Measurements from ENCODE around the gene MYH14. TPM values are rescaled to one million over a fixed set of nuclear protein-coding genes. Genes with fewer than 3 reads are reported as not detected.

MYH14 gene
- total and polyA plus RNA-seq, 2 of the 13 experiments (the other 11 are each of a cell fraction or from before 2014, with no cell fraction given) = 5.5 to 5.8 TPM

GRCh38 chr19:50330365-50331078, 127.1 kb downstream of the MYH14 start (continued):
- TF ChIP-seq, protein P1, sequence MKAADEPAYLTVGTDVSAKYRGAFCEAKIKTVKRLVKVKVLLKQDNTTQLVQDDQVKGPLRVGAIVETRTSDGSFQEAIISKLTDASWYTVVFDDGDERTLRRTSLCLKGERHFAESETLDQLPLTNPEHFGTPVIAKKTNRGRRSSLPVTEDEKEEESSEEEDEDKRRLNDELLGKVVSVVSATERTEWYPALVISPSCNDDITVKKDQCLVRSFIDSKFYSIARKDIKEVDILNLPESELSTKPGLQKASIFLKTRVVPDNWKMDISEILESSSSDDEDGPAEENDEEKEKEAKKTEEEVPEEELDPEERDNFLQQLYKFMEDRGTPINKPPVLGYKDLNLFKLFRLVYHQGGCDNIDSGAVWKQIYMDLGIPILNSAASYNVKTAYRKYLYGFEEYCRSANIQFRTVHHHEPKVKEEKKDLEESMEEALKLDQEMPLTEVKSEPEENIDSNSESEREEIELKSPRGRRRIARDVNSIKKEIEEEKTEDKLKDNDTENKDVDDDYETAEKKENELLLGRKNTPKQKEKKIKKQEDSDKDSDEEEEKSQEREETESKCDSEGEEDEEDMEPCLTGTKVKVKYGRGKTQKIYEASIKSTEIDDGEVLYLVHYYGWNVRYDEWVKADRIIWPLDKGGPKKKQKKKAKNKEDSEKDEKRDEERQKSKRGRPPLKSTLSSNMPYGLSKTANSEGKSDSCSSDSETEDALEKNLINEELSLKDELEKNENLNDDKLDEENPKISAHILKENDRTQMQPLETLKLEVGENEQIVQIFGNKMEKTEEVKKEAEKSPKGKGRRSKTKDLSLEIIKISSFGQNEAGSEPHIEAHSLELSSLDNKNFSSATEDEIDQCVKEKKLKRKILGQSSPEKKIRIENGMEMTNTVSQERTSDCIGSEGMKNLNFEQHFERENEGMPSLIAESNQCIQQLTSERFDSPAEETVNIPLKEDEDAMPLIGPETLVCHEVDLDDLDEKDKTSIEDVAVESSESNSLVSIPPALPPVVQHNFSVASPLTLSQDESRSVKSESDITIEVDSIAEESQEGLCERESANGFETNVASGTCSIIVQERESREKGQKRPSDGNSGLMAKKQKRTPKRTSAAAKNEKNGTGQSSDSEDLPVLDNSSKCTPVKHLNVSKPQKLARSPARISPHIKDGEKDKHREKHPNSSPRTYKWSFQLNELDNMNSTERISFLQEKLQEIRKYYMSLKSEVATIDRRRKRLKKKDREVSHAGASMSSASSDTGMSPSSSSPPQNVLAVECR (CRISPR knock-in tag; IDR thresholded peaks at IDR 0.05; ENCODE audit: borderline replicate concordance) = peak; percentile 25; the same call in 1 of the 2 replicates
- TF ChIP-seq GATA4 (IDR thresholded peaks at IDR 0.05; ENCODE audit: borderline replicate concordance, low read depth) (no peak), NAIF1 (CRISPR knock-in tag; IDR thresholded peaks at IDR 0.05; ENCODE audit: borderline replicate concordance) (no peak), MYNN (CRISPR knock-in tag; IDR thresholded peaks at IDR 0.05; ENCODE audit: low read depth) (no peak), CCAR2 (optimal IDR thresholded peaks at IDR 0.05; ENCODE audit: low read depth, low read length) (no peak), ZBTB37 (CRISPR knock-in tag; IDR thresholded peaks at IDR 0.05) (no peak), ZFYVE20 (CRISPR knock-in tag; IDR thresholded peaks at IDR 0.05; ENCODE audit: borderline replicate concordance, low read depth) (no peak), FOXJ3 (CRISPR knock-in tag; IDR thresholded peaks at IDR 0.05; ENCODE audit: borderline replicate concordance) (no peak), ZNF230 (CRISPR knock-in tag; IDR thresholded peaks at IDR 0.05) (no peak), FOXK2 (IDR thresholded peaks at IDR 0.05) (no peak), PCBP1 (IDR thresholded peaks at IDR 0.05; ENCODE audit: borderline replicate concordance, low read depth, low read length) (no peak), ZNF484 (CRISPR knock-in tag; IDR thresholded peaks at IDR 0.05; ENCODE audit: borderline replicate concordance, low read depth) (no peak), FOSL1 (CRISPR knock-in tag; IDR thresholded peaks at IDR 0.05; ENCODE audit: borderline replicate concordance) (no peak), ZNF318 (CRISPR knock-in tag; IDR thresholded peaks at IDR 0.05) (no peak)
